Adipocyte (in vitro differentiated cells): Measurements from ENCODE around the gene OR2T12.
"Not testable (repeated sequence)": the region's sequence is repeated elsewhere in the genome, so short reads cannot be mapped to it uniquely, and the experiment has no call there.

ENCODE experiments used
- DNase-seq: peaks from one replicate; pipeline ENCODE4 v3.0.0-alpha.2; 2015; ENCODE audit warnings: low read depth
- H3K27me3 ChIP-seq: replicated peaks from 2 replicates; pipeline ENCODE4 v1.7.0; 2013; ENCODE audit warnings: mild to moderate bottlenecking, low read length, moderate library complexity; ENCODE audit not compliant: control insufficient read depth, insufficient read depth
- H3K36me3 ChIP-seq: 2 replicates; pipeline ENCODE4 v1.7.0; 2013; ENCODE audit warnings: low read length, mild to moderate bottlenecking, moderate library complexity; ENCODE audit not compliant: control insufficient read depth, insufficient read depth, severe bottlenecking
- H3K4me1 ChIP-seq: 2 replicates; pipeline ENCODE4 v1.7.0; 2013; ENCODE audit warnings: mild to moderate bottlenecking, low read length, moderate library complexity; ENCODE audit not compliant: control insufficient read depth, insufficient read depth
- H3K4me3 ChIP-seq: 2 replicates; pipeline ENCODE4 v1.7.0; 2013; ENCODE audit warnings: mild to moderate bottlenecking, low read length, moderate library complexity
- H3K9ac ChIP-seq: 2 replicates; pipeline ENCODE4 v1.7.0; 2013; ENCODE audit warnings: mild to moderate bottlenecking, low read length, moderate library complexity
- H3K9me3 ChIP-seq: 2 replicates; pipeline ENCODE4 v1.7.0; 2013; ENCODE audit warnings: mild to moderate bottlenecking, low read length, moderate library complexity; ENCODE audit not compliant: control insufficient read depth

Gene OR2T12

DNA sequence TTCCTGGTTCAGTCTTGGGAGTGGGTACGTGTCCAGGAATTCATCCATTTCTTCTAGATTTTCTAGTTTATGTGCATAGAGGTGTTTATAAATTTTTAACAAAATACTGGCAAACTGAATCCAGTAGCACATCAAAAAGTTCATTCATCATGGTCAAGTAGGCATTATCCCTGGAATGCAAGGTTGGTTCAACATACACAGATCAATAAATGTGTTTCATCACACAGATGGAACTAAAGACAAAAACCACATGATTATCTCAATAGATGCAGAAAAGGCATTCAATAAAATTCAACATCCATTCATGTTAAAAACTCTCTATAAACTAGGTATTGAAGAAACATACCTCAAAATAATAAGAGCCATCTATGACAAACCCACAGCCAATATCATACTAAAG lies 43.9 kb downstream of the OR2T12 start:
- not testable (repeated sequence) for H3K9me3 ChIP-seq, H3K36me3 ChIP-seq, H3K27me3 ChIP-seq, H3K4me1 ChIP-seq, DNase-seq, H3K4me3 ChIP-seq, H3K9ac ChIP-seq

- H3K4me3 ChIP-seq = no peak overlapping the region
- H3K27me3 ChIP-seq = no peaks in the 10 kb centered on the region
- peak; percentile 44 for DNase-seq
- H3K9me3 ChIP-seq = peaks cover 4% of the 10 kb centered on the region
- H3K36me3 ChIP-seq = no peaks in the 10 kb centered on the region
- H3K4me1 ChIP-seq = no peaks in the 10 kb centered on the region
- no peak overlapping the region for H3K9ac ChIP-seq
Measured at GRCh38 chr1:248243204-248243603, 60.0 kb downstream of the OR2T12 start.
